Erythroblast (primary cell): ENCODE results near the gene GAS6.

ENCODE experiments used
- GATA1 ChIP-seq: IDR thresholded peaks from 2 replicates; pipeline ENCODE4 v1.6.1; 2011; ENCODE audit warnings: low read depth, mild to moderate bottlenecking, control low read depth, low read length, moderate library complexity
- POLR2A ChIP-seq: IDR thresholded peaks from 2 replicates; pipeline ENCODE4 v1.6.1; 2011; ENCODE audit warnings: mild to moderate bottlenecking, low read length

GRCh38 chr13:113796211-113796963 is 67.5 kb downstream of the GAS6 start:
- TF ChIP-seq POLR2A: no peak
- TF ChIP-seq GATA1: no peak
